Activated B cell treated with CpG ODN at 0.5 μM for 24 hours (primary cell): Measurements from ENCODE around the gene ADGRA1. TPM values are rescaled to one million over a fixed set of nuclear protein-coding genes. Genes with fewer than 3 reads are reported as not detected.

ENCODE experiments used
- ATAC-seq: fragments of 200-7000 bp; cut with Tn5 transposase; one replicate; pipeline ENCODE4 v1.10.0; 2021; ENCODE audit warnings: low read depth, mild to moderate bottlenecking, moderate library complexity
- CTCF ChIA-PET: fragments of 350-600 bp; sonication (Branson Sonifier 250); formaldehyde crosslinking; loops from one replicate; lab custom pipeline; 2021; ENCODE audit warnings: antibody characterized with exemption; lab: Charles Lee
- POLR2A ChIA-PET: fragments of 350-600 bp; sonication (Branson Sonifier 250); formaldehyde crosslinking; loops from one replicate; lab custom pipeline; 2021; ENCODE audit warnings: antibody characterized with exemption; lab: Charles Lee
- DNase-seq: peaks from one replicate; pipeline ENCODE4 v3.0.0; 2022
- H3K27ac Mint-ChIP-seq: one replicate; pipeline ENCODE4 v1.8.0; 2020; ENCODE audit warnings: mixed read lengths
- H3K27me3 Mint-ChIP-seq: one replicate; pipeline ENCODE4 v1.8.0; 2021; ENCODE audit warnings: mixed read lengths
- H3K36me3 Mint-ChIP-seq: one replicate; pipeline ENCODE4 v1.8.0; 2021; ENCODE audit warnings: low read depth, mixed read lengths
- H3K4me1 Mint-ChIP-seq: one replicate; pipeline ENCODE4 v1.8.0; 2021; ENCODE audit warnings: mixed read lengths
- H3K4me3 Mint-ChIP-seq: one replicate; pipeline ENCODE4 v1.8.0; 2020; ENCODE audit warnings: mild to moderate bottlenecking, mixed read lengths
- H3K9me3 Mint-ChIP-seq: one replicate; pipeline ENCODE4 v1.8.0; 2020; ENCODE audit warnings: mixed read lengths
- CTCF ChIP-seq: fragments of 200-600 bp; IDR thresholded peaks from one replicate; pipeline ENCODE4 v1.8.0; 2022; ENCODE audit warnings: antibody characterized with exemption, mild to moderate bottlenecking
- intact Hi-C: fragments of 100-400 bp; cut with micrococcal nuclease; formaldehyde crosslinking; loops from one replicate; pipeline ENCODE4 v1.15.1; 2024
- total RNA-seq: library from RNA; stranded (reverse); gene quantifications from 2 replicates; pipeline ENCODE4 v1.2.3, GENCODE V29; 2022

Gene ADGRA1
- total RNA-seq, 1 donor from 2014 or later = not detected

GRCh38 chr10:133123050-133123745, 35.5 kb downstream of the ADGRA1 start:
- H3K27ac Mint-ChIP-seq = no peak overlapping the region
- no peak for TF ChIP-seq CTCF
- DNase-seq = no peak
- no peaks in the 10 kb centered on the region for H3K36me3 Mint-ChIP-seq
- H3K4me3 Mint-ChIP-seq = no peak overlapping the region
- H3K9me3 Mint-ChIP-seq = peaks cover 9% of the 10 kb centered on the region
- CTCF ChIA-PET = interaction anchor here (0.7 kb wide), 1 partner anchor 316 kb away, joined by 3 read pairs; no protein-coding TSS in a partner anchor
- ATAC-seq = no peak
- POLR2A ChIA-PET = no interaction called here
- intact Hi-C loops = no loop called here
- peaks cover 7% of the 10 kb centered on the region for H3K27me3 Mint-ChIP-seq
- H3K4me1 Mint-ChIP-seq = no peaks in the 10 kb centered on the region

GRCh38 chr10:133123746-133124356, 36.1 kb downstream of the ADGRA1 start:
- no peak overlapping the region for H3K4me3 Mint-ChIP-seq
- H3K4me1 Mint-ChIP-seq = no peaks in the 10 kb centered on the region
- TF ChIP-seq CTCF = no peak
- POLR2A ChIA-PET = no interaction called here
- H3K27ac Mint-ChIP-seq = no peak overlapping the region
- peaks cover 7% of the 10 kb centered on the region for H3K27me3 Mint-ChIP-seq
- peaks cover 6% of the 10 kb centered on the region for H3K9me3 Mint-ChIP-seq
- no peaks in the 10 kb centered on the region for H3K36me3 Mint-ChIP-seq
- intact Hi-C loops = no loop called here
- no peak for DNase-seq
- ATAC-seq = no peak
- CTCF ChIA-PET = interaction anchor here (0.7 kb wide), 1 partner anchor 317 kb away, joined by 3 read pairs; no protein-coding TSS in a partner anchor

GRCh38 chr10:133124357-133125211, 36.9 kb downstream of the ADGRA1 start:
- ChIA-PET CTCF (no interaction called here), POLR2A (no interaction called here)
- DNase-seq (no peak), ATAC-seq (no peak)
- peaks cover under 1% of the 10 kb centered on the region for H3K9me3 Mint-ChIP-seq
- H3K4me1 Mint-ChIP-seq = no peaks in the 10 kb centered on the region
- peaks cover 7% of the 10 kb centered on the region for H3K27me3 Mint-ChIP-seq
- intact Hi-C loops = no loop called here
- H3K36me3 Mint-ChIP-seq = no peaks in the 10 kb centered on the region
- no peak for TF ChIP-seq CTCF
- no peak overlapping the region for H3K27ac Mint-ChIP-seq
- no peak overlapping the region for H3K4me3 Mint-ChIP-seq

GRCh38 chr10:133125901-133126300, 38.2 kb downstream of the ADGRA1 start:
- CTCF ChIA-PET = no interaction called here
- ATAC-seq (no peak), DNase-seq (no peak)
- no peaks in the 10 kb centered on the region for H3K36me3 Mint-ChIP-seq
- TF ChIP-seq CTCF = no peak
- H3K27me3 Mint-ChIP-seq = peaks cover 7% of the 10 kb centered on the region
- no peak overlapping the region for H3K27ac Mint-ChIP-seq
- intact Hi-C loops = no loop called here
- no peaks in the 10 kb centered on the region for H3K9me3 Mint-ChIP-seq
- H3K4me3 Mint-ChIP-seq = no peak overlapping the region
- H3K4me1 Mint-ChIP-seq = no peaks in the 10 kb centered on the region
- POLR2A ChIA-PET = no interaction called here
